GM18517 (cell line): ENCODE data around the gene ZNF280C.
"Not testable (repeated sequence)": the region's sequence is repeated elsewhere in the genome, so short reads cannot be mapped to it uniquely, and the experiment has no call there.

ENCODE experiments used
- ATAC-seq: cut with Tn5 transposase; IDR thresholded peaks from one replicate; pipeline ENCODE4 v1.9.1; 2021; ENCODE audit warnings: mild to moderate bottlenecking, moderate library complexity; ENCODE audit not compliant: unreplicated experiment

Gene ZNF280C

GRCh38 chrX:130261296-130261893 is 7.3 kb downstream of the ZNF280C start:
- ATAC-seq: no peak

GRCh38 chrX:130260316-130260715 is 8.4 kb downstream of the ZNF280C start:
- no peak for ATAC-seq

GRCh38 chrX:130253916-130254315 is 14.8 kb downstream of the ZNF280C start:
- no peak for ATAC-seq

GRCh38 chrX:130251671-130252070 is 17.0 kb downstream of the ZNF280C start:
- ATAC-seq: no peak

- no peak for ATAC-seq
These were observed 20.7 kb downstream of the ZNF280C start for GRCh38 chrX:130247996-130248395.

- ATAC-seq: no peak
These were observed 22.6 kb downstream of the ZNF280C start for GRCh38 chrX:130246084-130246483.

- ATAC-seq: no peak
These were observed 23.3 kb downstream of the ZNF280C start for GRCh38 chrX:130245441-130245840.

- ATAC-seq: not testable (repeated sequence)
These were observed 37.5 kb downstream of the ZNF280C start for GRCh38 chrX:130231184-130231583.

- ATAC-seq: no peak
These were observed 39.8 kb downstream of the ZNF280C start for GRCh38 chrX:130228871-130229270.

- no peak for ATAC-seq
These were observed 43.9 kb downstream of the ZNF280C start for GRCh38 chrX:130224810-130225209.

GRCh38 chrX:130216320-130216719 is 52.4 kb downstream of the ZNF280C start:
- no peak for ATAC-seq

GRCh38 chrX:130213376-130213775 is 55.3 kb downstream of the ZNF280C start:
- ATAC-seq: no peak

- ATAC-seq: no peak
These were observed 56.3 kb downstream of the ZNF280C start for GRCh38 chrX:130212371-130212770.

GRCh38 chrX:130211415-130212186 is 57.1 kb downstream of the ZNF280C start:
- no peak for ATAC-seq

- no peak for ATAC-seq
These were observed 64.1 kb downstream of the ZNF280C start for GRCh38 chrX:130204647-130205046.

- ATAC-seq: no peak
These were observed 71.2 kb downstream of the ZNF280C start for GRCh38 chrX:130197464-130197863.

- ATAC-seq: no peak
These were observed 72.2 kb downstream of the ZNF280C start for GRCh38 chrX:130196466-130196865.

- ATAC-seq: no peak
These were observed 77.9 kb downstream of the ZNF280C start for GRCh38 chrX:130190801-130191200.

- no peak for ATAC-seq
These were observed 82.0 kb downstream of the ZNF280C start for GRCh38 chrX:130186651-130187050.

- ATAC-seq: no peak
These were observed 83.8 kb downstream of the ZNF280C start for GRCh38 chrX:130184857-130185256.

- no peak for ATAC-seq
These were observed 84.5 kb downstream of the ZNF280C start for GRCh38 chrX:130184168-130184567.

- ATAC-seq: no peak
These were observed 89.0 kb downstream of the ZNF280C start for GRCh38 chrX:130179579-130180215.
